KMS-11 (cell line): ENCODE results near the gene SMOC2.

Source experiments
- H2AFZ ChIP-seq: fragments of 200-600 bp; sonication (generic); 2 replicates; pipeline ENCODE4 v1.6.1; 2016; ENCODE audit warnings: antibody characterized with exemption, mixed run types, low read depth
- H3K27ac ChIP-seq: fragments of 200-600 bp; sonication (generic); 2 replicates; pipeline ENCODE4 v1.6.1; 2016; ENCODE audit warnings: mild to moderate bottlenecking, mixed run types
- H3K27me3 ChIP-seq: fragments of 200-600 bp; sonication (generic); 2 replicates; pipeline ENCODE4 v1.6.1; 2017; ENCODE audit warnings: mild to moderate bottlenecking, low read depth, mixed run types, moderate library complexity; ENCODE audit not compliant: insufficient read depth
- H3K36me3 ChIP-seq: fragments of 200-600 bp; sonication (generic); 2 replicates; pipeline ENCODE4 v1.6.1; 2017; ENCODE audit warnings: mild to moderate bottlenecking, mixed run types; ENCODE audit not compliant: insufficient read depth
- H3K4me1 ChIP-seq: fragments of 200-600 bp; sonication (generic); 2 replicates; pipeline ENCODE4 v1.6.1; 2016; ENCODE audit warnings: mild to moderate bottlenecking, low read depth, mixed run types; ENCODE audit not compliant: poor library complexity, severe bottlenecking
- H3K4me2 ChIP-seq: fragments of 200-600 bp; sonication (generic); 2 replicates; pipeline ENCODE4 v1.7.0; 2016; ENCODE audit warnings: mild to moderate bottlenecking, mixed run types
- H3K4me3 ChIP-seq: fragments of 200-600 bp; sonication (generic); IDR thresholded peaks from 2 replicates; pipeline ENCODE4 v1.6.1; 2017; ENCODE audit warnings: low read depth, low read length, mixed read lengths; ENCODE audit not compliant: insufficient read depth
- H3K79me2 ChIP-seq: fragments of 200-600 bp; sonication (generic); 2 replicates; pipeline ENCODE4 v1.6.1; 2016; ENCODE audit warnings: low read depth, mixed run types; ENCODE audit not compliant: insufficient read depth
- H3K9ac ChIP-seq: fragments of 200-600 bp; sonication (generic); 2 replicates; pipeline ENCODE4 v1.6.1; 2016; ENCODE audit warnings: mild to moderate bottlenecking, mixed run types
- H4K20me1 ChIP-seq: fragments of 200-600 bp; sonication (generic); 2 replicates; pipeline ENCODE4 v1.6.1; 2016; ENCODE audit warnings: mild to moderate bottlenecking, mixed run types; ENCODE audit not compliant: insufficient read depth
- TF ChIP-seq, protein P1 (sequence below): fragments of 200-600 bp; sonication (generic); conservative IDR thresholded peaks from 2 replicates; pipeline ENCODE4 v1.6.1; 2017; ENCODE audit warnings: low read depth, mild to moderate bottlenecking, antibody characterized with exemption, low read length, moderate library complexity, mixed read lengths

The SMOC2 gene

DNA sequence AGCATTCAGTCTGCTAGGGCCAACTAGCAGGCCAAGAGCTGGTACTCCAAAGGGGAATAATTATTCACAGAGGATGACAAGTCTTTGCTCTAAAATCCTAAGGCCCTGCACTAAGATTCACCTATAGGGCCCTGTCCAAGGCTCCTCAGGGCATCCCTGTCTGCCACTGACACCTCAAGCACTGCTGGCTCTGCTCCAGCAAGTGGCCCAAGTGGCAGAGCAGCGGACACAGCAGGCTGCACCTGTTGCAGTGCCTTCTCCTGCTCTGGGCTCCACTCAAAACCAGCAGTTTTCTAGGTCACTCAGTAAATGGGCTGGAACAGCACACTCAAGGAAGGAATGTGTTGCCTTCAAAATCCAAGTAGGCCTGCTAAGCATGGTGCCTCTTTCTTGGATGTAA lies 36.4 kb upstream of the SMOC2 start:
- H3K27me3 ChIP-seq: no peaks in the 10 kb centered on the region
- H3K27ac ChIP-seq: no peak overlapping the region
- no peak overlapping the region for H3K9ac ChIP-seq
- no peak overlapping the region for H3K4me3 ChIP-seq
- TF ChIP-seq, protein P1, sequence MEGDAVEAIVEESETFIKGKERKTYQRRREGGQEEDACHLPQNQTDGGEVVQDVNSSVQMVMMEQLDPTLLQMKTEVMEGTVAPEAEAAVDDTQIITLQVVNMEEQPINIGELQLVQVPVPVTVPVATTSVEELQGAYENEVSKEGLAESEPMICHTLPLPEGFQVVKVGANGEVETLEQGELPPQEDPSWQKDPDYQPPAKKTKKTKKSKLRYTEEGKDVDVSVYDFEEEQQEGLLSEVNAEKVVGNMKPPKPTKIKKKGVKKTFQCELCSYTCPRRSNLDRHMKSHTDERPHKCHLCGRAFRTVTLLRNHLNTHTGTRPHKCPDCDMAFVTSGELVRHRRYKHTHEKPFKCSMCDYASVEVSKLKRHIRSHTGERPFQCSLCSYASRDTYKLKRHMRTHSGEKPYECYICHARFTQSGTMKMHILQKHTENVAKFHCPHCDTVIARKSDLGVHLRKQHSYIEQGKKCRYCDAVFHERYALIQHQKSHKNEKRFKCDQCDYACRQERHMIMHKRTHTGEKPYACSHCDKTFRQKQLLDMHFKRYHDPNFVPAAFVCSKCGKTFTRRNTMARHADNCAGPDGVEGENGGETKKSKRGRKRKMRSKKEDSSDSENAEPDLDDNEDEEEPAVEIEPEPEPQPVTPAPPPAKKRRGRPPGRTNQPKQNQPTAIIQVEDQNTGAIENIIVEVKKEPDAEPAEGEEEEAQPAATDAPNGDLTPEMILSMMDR: no peak
- H3K36me3 ChIP-seq: no peaks in the 10 kb centered on the region
- no peak overlapping the region for H3K4me2 ChIP-seq
- no peaks in the 10 kb centered on the region for H3K79me2 ChIP-seq
- H3K4me1 ChIP-seq: no peaks in the 10 kb centered on the region
- H2AFZ ChIP-seq: no peak overlapping the region
- no peaks in the 10 kb centered on the region for H4K20me1 ChIP-seq

DNA sequence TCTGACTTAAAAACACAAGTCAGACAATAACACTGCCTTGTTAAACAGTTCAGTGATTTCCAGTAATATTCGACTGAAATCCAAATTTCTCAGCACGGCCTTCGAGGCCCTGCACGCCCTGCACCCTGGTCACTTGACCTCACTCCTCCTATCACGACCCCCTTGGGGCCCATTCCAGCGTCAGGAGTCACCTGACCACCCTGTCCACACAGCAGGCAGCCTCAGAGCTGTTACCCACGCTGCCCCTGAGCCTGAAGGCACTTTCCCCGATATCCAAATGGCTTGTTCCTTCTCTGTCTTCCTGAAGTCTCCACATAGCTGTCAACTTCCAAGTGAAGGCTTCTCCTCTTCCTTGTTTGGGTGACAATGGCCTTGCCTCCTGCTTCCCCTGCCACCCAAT lies 33.1 kb upstream of the SMOC2 start:
- no peak overlapping the region for H3K9ac ChIP-seq
- H3K4me3 ChIP-seq: no peak overlapping the region
- H3K27ac ChIP-seq: no peak overlapping the region
- H3K4me2 ChIP-seq: no peak overlapping the region
- H3K4me1 ChIP-seq: no peaks in the 10 kb centered on the region
- H3K27me3 ChIP-seq: no peaks in the 10 kb centered on the region
- H3K36me3 ChIP-seq: no peaks in the 10 kb centered on the region
- H3K79me2 ChIP-seq: no peaks in the 10 kb centered on the region
- TF ChIP-seq, protein P1: no peak
- H2AFZ ChIP-seq: no peak overlapping the region
- H4K20me1 ChIP-seq: no peaks in the 10 kb centered on the region

DNA sequence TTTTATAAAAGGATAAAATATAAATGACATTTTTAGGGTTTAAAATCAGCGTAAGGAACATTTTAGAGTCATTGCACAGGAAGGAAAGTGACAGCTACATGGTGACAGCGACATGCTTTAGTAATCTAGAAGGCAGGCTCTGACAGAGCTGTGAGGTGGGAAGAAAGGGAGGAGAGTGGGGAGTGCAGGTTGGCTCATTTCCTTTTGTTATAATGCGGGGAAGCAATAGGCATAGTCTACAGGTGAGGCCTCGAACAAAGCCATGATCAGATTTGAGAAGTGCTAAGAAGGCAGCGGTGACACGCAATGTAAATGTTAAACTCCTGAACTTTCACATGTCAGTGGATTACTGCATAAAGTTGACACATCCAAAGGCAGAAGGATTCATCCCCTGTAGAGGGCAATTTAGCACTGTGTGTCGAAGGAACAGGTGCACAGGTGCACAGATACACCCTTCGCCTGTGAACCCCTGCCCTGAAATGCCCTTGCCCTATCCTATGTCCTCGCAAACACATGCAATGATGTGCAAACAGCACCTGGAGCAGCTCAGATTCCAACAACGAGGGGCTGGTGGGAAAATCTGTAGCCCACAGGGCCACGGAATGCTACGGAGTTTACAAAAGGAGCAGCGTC lies 32.4 kb upstream of the SMOC2 start:
- Histone ChIP-seq H2AFZ (no peak overlapping the region), H4K20me1 (no peaks in the 10 kb centered on the region), H3K9ac (no peak overlapping the region), H3K4me1 (no peaks in the 10 kb centered on the region), H3K36me3 (no peaks in the 10 kb centered on the region), H3K27ac (no peak overlapping the region), H3K4me2 (no peak overlapping the region), H3K79me2 (no peaks in the 10 kb centered on the region), H3K4me3 (no peak overlapping the region), H3K27me3 (no peaks in the 10 kb centered on the region)
- TF ChIP-seq, protein P1: no peak

DNA sequence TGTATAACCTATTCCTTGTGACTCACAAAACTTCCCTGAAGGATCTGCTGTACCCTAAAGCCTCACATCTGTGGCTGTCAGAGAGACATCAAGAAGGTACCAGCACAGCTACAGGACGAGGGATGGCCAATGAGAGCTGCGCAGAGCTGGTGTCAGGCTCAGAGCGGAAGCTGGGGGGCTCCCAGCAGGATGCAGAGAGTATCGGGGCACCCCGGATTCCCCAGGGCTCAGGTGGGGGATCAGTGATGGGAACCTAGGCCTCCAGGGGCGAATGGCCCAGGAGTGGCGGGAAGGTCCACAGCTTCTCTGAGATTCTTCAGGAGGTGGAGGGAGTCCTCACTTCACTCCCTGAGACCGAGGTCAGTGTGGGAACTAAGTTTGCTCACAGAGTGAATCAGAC lies 30.9 kb upstream of the SMOC2 start:
- H3K4me3 ChIP-seq: no peak overlapping the region
- no peaks in the 10 kb centered on the region for H3K36me3 ChIP-seq
- no peak overlapping the region for H3K4me2 ChIP-seq
- no peak overlapping the region for H2AFZ ChIP-seq
- no peak overlapping the region for H3K9ac ChIP-seq
- H3K4me1 ChIP-seq: no peaks in the 10 kb centered on the region
- no peaks in the 10 kb centered on the region for H4K20me1 ChIP-seq
- H3K27ac ChIP-seq: no peak overlapping the region
- H3K79me2 ChIP-seq: no peaks in the 10 kb centered on the region
- no peaks in the 10 kb centered on the region for H3K27me3 ChIP-seq
- TF ChIP-seq, protein P1: no peak
